Skeletal muscle satellite cell (primary cell): Measurements from ENCODE around the gene TMEM132D.

Source experiments
- H3K27me3 ChIP-seq: 2 replicates; pipeline ENCODE4 v1.7.0; 2013; ENCODE audit warnings: low read length; ENCODE audit not compliant: control insufficient read depth, insufficient read depth
- H3K36me3 ChIP-seq: 2 replicates; pipeline ENCODE4 v1.7.0; 2013; ENCODE audit warnings: mild to moderate bottlenecking, control low read depth, low read length; ENCODE audit not compliant: insufficient read depth
- H3K4me1 ChIP-seq: 2 replicates; pipeline ENCODE4 v1.7.0; 2013; ENCODE audit warnings: low read length; ENCODE audit not compliant: control insufficient read depth, insufficient read depth
- H3K4me2 ChIP-seq: 2 replicates; pipeline ENCODE4 v1.7.0; 2013; ENCODE audit warnings: mild to moderate bottlenecking, low read length
- H3K4me3 ChIP-seq: 2 replicates; pipeline ENCODE4 v1.7.0; 2013; ENCODE audit warnings: low read length
- H3K9ac ChIP-seq: 2 replicates; pipeline ENCODE4 v1.7.0; 2013; ENCODE audit warnings: mild to moderate bottlenecking, low read depth, low read length, moderate library complexity
- H3K9me3 ChIP-seq: replicated peaks from 2 replicates; pipeline ENCODE4 v1.7.0; 2013; ENCODE audit warnings: mild to moderate bottlenecking, control low read depth, low read length

Gene TMEM132D

DNA sequence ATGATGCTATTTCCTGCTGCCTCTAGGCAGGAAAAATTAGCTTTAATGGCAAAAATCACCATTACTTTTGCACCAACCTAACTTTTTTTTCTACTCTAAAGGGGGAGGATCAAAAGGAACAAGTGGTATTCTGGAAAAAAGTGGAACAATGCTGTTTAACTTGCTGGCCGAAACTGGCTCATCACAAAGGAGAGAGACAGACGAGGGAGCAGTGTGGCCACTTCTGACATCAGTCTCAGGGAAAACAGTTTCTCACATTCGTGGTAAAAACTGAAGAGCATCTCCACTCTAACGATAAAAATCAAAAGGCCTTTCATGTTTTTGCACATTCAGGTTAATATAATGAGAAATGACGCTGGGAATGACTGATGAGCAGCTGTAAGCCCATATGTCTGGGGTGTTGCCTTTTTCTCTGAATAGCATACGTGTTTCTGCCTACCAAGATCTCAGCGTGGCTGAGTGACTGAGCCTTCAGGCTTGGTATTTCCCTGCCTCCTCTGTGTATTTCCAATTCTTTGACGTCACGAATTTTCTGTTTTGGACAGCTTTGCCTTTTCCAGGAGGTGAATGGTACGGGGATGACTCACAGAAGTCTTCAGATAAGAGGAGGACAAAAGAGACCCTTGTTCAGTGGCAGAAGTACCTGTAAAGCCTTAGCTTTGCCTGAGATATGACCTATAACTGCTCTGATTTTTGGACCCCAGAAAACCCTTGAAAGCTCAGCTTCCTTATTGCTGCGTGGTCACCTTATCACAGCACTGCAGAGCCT lies 691.8 kb downstream of the TMEM132D start:
- H3K4me2 ChIP-seq: no peak overlapping the region
- no peak overlapping the region for H3K4me3 ChIP-seq
- no peaks in the 10 kb centered on the region for H3K4me1 ChIP-seq
- peaks cover 5% of the 10 kb centered on the region for H3K9me3 ChIP-seq
- no peak overlapping the region for H3K9ac ChIP-seq
- no peaks in the 10 kb centered on the region for H3K27me3 ChIP-seq
- H3K36me3 ChIP-seq: no peaks in the 10 kb centered on the region

DNA sequence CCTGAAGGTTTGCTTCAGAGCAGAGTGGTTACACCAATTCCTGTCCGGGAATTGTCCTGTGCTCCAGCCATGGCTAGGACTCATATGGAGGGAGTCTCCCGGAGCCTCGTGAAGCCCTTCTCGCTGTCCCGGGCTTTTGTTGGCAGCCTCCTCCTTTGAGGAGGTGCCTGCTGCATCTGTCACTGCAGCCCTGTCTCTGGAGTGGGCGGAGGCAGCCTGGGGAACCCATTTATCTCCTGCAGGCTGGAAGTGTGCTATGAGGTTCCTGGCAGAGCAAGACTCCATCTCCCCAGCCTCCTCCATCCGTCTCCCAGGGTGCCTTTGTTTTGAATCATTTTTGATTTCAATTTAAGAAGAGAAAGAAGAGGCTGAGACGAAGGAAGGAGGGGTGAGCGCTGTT lies 695.3 kb downstream of the TMEM132D start:
- H3K36me3 ChIP-seq: no peaks in the 10 kb centered on the region
- no peaks in the 10 kb centered on the region for H3K27me3 ChIP-seq

DNA sequence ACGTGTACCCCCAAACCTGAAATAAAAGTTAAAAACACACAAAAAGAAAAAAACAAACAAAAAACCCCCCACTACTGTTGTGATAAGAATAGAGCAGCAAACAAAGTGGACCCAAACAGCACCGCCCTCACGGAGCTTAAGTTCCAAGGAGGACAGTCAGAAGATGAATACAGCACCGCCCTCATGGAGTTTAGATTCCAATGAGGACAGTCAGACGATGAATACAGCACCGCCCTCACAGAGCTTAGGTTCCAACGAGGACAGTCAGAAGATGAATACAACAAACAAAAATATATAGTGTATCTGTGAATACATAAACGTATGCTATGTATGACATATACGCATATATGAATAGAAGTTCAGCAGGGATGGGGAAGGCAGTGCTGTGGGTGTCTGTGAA lies 696.7 kb downstream of the TMEM132D start:
- no peak overlapping the region for H3K9ac ChIP-seq
- H3K4me3 ChIP-seq: no peak overlapping the region
- no peaks in the 10 kb centered on the region for H3K27me3 ChIP-seq
- no peaks in the 10 kb centered on the region for H3K4me1 ChIP-seq
- no peaks in the 10 kb centered on the region for H3K36me3 ChIP-seq
- no peaks in the 10 kb centered on the region for H3K9me3 ChIP-seq
- H3K4me2 ChIP-seq: no peak overlapping the region

More for the DNA sequence above, 695.3 kb downstream of the TMEM132D start:
- Histone ChIP-seq H3K4me3 (no peak overlapping the region), H3K4me1 (no peaks in the 10 kb centered on the region), H3K9ac (no peak overlapping the region), H3K9me3 (no peaks in the 10 kb centered on the region), H3K4me2 (no peak overlapping the region)

DNA sequence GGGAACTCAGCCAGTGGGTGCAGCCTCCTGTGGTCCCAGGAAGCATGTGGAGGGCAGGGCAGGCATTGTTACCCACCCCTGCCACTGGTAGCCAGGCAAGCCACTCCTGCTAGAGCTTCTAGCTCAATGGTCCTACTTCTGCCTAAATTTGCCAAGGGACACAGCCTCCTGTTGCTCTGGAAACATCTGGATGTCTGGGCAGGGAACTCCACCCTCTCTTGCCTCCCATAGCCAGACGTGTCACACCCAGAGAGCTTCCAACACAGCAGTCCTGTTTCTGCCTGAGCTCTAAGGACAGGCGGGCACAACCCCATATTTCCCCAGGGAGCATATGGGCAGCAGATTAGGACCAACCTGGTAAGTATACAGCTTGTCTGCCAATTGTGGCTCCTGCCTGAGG lies 700.4 kb downstream of the TMEM132D start:
- Histone ChIP-seq H3K4me3 (no peak overlapping the region), H3K4me1 (no peaks in the 10 kb centered on the region), H3K36me3 (no peaks in the 10 kb centered on the region), H3K4me2 (no peak overlapping the region), H3K9ac (no peak overlapping the region), H3K9me3 (no peaks in the 10 kb centered on the region), H3K27me3 (no peaks in the 10 kb centered on the region)

DNA sequence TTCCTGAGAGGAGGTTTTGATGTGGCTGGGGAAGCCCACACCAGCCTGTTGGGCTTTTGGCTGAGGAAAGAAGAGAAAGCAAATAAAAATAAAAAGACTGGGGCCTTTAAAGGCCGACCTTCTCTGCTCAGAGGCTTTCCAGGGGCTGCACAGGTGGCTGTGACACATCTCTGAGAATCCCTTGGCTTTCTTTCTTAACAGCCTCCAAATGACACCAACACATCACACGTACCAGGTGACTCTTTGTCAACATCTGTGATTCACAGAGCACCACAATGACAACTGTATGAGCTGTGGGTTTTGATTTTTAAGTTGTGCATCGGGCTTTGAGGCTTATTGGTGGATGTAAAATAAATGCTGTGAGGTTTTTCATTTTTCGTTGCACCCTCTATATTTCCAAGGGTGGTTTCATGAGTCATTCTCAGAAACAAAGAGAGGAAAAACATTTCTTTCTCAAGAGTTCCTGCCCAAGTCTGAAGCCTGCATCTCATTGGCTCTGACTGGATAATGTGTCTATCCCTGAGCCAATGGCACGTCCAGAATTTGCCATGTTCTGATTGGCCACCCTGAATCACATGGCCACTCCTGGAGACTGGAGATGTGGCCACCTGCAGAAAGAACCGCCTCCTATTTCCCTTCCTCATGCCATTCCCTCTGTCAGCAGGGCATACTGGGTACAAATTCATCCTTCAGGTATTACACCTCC lies 701.6 kb downstream of the TMEM132D start:
- no peaks in the 10 kb centered on the region for H3K36me3 ChIP-seq
- no peak overlapping the region for H3K4me2 ChIP-seq
- H3K9ac ChIP-seq: no peak overlapping the region
- no peaks in the 10 kb centered on the region for H3K27me3 ChIP-seq
- H3K4me3 ChIP-seq: no peak overlapping the region
- H3K4me1 ChIP-seq: no peaks in the 10 kb centered on the region
- no peaks in the 10 kb centered on the region for H3K9me3 ChIP-seq

DNA sequence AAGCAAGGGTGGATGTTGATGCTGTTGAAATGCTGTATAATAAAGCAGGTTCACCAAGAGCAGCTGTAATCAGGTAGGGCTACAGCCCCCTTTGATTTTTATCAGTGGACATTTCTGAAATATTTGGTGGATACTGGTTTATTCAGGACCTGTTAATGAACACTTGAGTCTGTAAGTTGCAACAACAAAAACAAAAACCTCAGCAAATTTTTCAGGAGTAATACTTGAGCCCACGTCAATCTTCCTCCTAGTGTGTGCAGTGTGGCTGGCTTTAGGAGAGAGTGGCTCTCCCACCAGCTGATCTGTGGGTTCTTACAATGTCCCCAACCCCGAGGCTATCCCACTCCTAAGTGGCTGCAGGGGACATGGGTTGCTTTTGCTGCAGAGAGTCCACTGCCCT lies 702.8 kb downstream of the TMEM132D start:
- H3K4me2 ChIP-seq: no peak overlapping the region
- no peaks in the 10 kb centered on the region for H3K4me1 ChIP-seq
- no peaks in the 10 kb centered on the region for H3K36me3 ChIP-seq
- H3K27me3 ChIP-seq: no peaks in the 10 kb centered on the region
- no peak overlapping the region for H3K9ac ChIP-seq
- no peak overlapping the region for H3K4me3 ChIP-seq
- no peaks in the 10 kb centered on the region for H3K9me3 ChIP-seq

DNA sequence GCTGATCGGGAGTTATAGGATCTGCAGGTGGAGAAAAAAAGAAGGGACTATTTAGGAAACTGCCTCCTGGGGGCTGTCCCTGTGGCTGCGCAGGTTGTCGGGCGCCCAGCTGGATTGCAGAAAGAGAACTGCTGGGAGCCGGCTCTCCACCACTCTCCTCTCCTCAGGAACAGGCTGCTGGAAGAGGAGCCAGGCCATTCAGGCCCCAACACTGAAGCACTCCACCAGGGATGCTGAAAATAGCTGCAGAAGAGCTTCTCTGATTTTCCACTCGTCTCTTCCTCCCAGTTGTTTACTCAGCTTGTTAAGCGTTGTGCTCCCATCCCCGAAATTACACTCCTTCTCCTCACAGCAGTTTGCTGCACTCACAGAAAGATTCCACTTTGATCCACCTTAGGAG lies 703.2 kb downstream of the TMEM132D start:
- no peaks in the 10 kb centered on the region for H3K36me3 ChIP-seq
- H3K9ac ChIP-seq: no peak overlapping the region
- H3K9me3 ChIP-seq: no peaks in the 10 kb centered on the region
- H3K4me2 ChIP-seq: no peak overlapping the region
- no peaks in the 10 kb centered on the region for H3K27me3 ChIP-seq
- no peak overlapping the region for H3K4me3 ChIP-seq
- H3K4me1 ChIP-seq: no peaks in the 10 kb centered on the region

DNA sequence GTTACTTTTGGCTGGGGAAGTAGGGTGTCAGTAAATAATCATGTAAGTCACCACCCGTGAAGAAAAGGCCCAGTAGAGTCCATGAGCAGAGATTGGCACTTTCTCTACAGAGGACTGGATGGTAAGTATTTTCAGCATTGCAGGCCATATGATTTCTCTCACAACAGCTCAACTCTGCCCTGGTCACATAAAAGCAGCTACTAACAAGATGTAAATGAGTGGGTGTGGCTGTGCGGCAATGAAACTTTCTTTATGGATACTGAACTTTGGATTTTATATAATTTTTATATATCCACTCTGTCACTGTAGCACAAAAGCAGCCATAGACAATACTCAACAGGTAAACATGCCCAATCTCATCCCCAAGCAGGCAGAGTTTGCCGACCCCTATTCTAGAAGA lies 706.9 kb downstream of the TMEM132D start:
- H3K27me3 ChIP-seq: no peaks in the 10 kb centered on the region
- H3K9ac ChIP-seq: no peak overlapping the region
- H3K9me3 ChIP-seq: no peaks in the 10 kb centered on the region
- H3K4me1 ChIP-seq: no peaks in the 10 kb centered on the region
- H3K4me2 ChIP-seq: no peak overlapping the region
- H3K4me3 ChIP-seq: no peak overlapping the region
- H3K36me3 ChIP-seq: no peaks in the 10 kb centered on the region

DNA sequence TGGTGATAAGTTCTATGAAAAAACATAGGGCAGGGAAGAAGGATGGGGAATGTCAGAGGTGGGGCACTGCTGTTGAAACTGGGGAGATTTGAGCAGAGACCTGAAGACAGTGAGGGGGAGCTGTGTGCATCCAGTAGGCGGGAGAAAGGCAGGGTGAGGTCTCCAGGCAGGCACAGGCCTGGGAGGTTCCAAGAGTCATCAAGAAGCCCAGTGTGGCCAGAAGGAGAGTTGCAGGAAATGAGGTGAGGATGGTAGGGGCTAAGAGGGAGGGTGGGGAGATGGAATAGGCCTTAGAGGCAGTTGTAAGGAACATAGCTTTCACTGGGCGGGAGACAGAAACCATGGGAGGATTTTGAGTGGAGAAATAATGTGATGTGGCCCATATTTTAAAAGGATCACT lies 708.7 kb downstream of the TMEM132D start:
- Histone ChIP-seq H3K4me2 (no peak overlapping the region), H3K4me1 (no peaks in the 10 kb centered on the region), H3K9me3 (no peaks in the 10 kb centered on the region), H3K4me3 (no peak overlapping the region), H3K27me3 (no peaks in the 10 kb centered on the region), H3K36me3 (no peaks in the 10 kb centered on the region), H3K9ac (no peak overlapping the region)

DNA sequence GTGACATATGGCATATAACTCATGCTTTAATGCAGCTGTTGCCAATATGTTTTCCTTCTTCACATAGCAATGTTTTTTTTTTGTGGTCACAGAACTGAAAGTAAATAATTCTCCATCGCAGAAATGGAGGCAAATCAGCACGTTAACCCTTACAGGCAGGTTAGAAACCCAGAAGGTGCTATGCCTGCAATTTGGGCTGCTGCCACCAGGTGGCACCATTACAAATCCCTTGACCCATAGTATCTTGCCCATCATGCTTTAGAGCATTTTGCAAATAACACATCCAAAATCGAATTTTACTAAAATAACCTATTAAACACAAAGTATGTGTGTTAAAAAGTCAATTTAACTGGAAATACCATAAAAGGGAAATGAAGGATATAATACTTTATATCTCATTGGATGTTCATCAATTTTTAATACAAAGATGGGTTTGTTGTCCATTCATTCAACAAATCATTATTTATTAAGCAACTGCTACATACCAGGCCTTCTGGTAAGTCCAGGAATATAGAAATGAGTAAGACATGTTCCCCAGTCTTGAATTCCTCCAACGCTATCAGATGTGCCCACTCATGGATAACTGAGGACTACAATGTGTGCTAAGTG lies 710.5 kb downstream of the TMEM132D start:
- Histone ChIP-seq H3K9me3 (peaks cover under 1% of the 10 kb centered on the region), H3K4me2 (no peak overlapping the region), H3K36me3 (no peaks in the 10 kb centered on the region), H3K9ac (no peak overlapping the region), H3K27me3 (no peaks in the 10 kb centered on the region), H3K4me3 (no peak overlapping the region), H3K4me1 (no peaks in the 10 kb centered on the region)

DNA sequence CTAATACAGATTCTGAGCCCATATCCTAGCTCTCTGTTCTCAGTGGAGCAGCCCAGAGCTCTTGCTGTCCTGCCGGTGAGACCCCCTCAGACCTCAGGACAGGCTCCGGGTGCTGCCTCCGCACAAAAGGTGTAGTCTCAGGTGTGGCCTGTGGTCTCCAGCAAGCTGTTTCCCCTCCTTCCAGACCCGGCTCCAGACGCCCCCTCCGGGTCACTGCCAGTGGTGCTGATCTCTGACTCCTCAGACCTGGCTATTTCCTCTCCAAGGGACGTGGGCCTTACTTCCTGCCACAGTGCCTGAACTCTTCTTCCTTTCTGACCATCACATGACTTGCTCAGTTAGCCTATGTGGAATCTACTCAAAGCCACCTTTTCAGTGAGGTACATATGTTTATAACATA lies 713.0 kb downstream of the TMEM132D start:
- Histone ChIP-seq H3K27me3 (no peaks in the 10 kb centered on the region), H3K9me3 (peaks cover 4% of the 10 kb centered on the region), H3K36me3 (no peaks in the 10 kb centered on the region), H3K4me3 (no peak overlapping the region), H3K9ac (no peak overlapping the region), H3K4me1 (no peaks in the 10 kb centered on the region), H3K4me2 (no peak overlapping the region)
